Right hindlimb (tissue), 1 donor: ENCODE results near the gene FAM219A.
"Not testable (repeated sequence)": the region's sequence is repeated elsewhere in the genome, so short reads cannot be mapped to it uniquely, and the experiment has no call there.

ENCODE experiments used
- DNase-seq: peaks from one replicate; pipeline ENCODE4 v3.0.0-alpha.2; 2018

FAM219A gene

GRCh38 chr9:34440017-34440416 is 18.4 kb downstream of the FAM219A start:
- DNase-seq, result no peak

DNA sequence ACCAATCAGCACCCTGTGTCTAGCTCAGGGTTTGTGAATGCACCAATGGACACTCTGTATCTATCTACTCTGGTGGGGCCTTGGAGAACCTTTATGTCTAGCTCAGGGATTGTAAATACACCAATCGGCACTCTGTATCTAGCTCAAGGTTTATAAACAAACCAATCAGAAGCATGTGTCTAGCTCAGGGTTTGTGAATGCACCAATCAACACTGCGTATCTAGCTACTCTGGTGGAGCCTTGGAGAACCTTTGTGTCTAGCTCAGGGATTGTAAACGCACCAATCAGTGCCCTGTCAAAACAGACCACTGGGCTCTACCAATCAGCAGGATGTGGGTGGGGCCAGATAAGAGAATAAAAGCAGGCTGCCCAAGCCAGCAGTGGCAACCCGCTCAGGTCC is 19.9 kb downstream of the FAM219A start:
- not testable (repeated sequence) for DNase-seq

DNA sequence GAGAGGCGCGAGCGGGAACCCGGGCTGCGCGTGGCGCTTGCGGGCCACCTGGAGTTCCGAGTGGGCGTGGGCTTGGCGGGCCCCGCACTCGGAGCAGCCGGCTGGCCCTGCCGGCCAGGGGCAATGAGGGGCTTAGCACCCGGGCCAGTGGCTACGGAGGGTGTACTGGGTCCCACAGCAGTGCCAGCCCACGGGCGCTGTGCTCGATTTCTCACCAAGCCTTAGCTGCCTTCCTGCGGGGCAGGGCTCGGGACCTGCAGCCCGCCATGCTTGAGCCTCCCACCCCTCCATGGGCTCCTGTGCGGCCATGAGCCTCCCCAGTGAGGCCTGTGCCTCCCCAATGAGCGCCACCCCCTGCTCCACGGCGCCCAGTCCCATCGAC is 20.5 kb downstream of the FAM219A start:
- not testable (repeated sequence) for DNase-seq

GRCh38 chr9:34437006-34437925 is 21.1 kb downstream of the FAM219A start:
- peak; percentile 55 for DNase-seq

- peak; percentile 39 for DNase-seq
Observed at GRCh38 chr9:34431667-34432066, 26.7 kb downstream of the FAM219A start.

GRCh38 chr9:34430843-34431437 is 27.4 kb downstream of the FAM219A start:
- DNase-seq, result peak; percentile 83

- DNase-seq, result no peak
Observed at GRCh38 chr9:34428325-34428958, 29.9 kb downstream of the FAM219A start.

DNA sequence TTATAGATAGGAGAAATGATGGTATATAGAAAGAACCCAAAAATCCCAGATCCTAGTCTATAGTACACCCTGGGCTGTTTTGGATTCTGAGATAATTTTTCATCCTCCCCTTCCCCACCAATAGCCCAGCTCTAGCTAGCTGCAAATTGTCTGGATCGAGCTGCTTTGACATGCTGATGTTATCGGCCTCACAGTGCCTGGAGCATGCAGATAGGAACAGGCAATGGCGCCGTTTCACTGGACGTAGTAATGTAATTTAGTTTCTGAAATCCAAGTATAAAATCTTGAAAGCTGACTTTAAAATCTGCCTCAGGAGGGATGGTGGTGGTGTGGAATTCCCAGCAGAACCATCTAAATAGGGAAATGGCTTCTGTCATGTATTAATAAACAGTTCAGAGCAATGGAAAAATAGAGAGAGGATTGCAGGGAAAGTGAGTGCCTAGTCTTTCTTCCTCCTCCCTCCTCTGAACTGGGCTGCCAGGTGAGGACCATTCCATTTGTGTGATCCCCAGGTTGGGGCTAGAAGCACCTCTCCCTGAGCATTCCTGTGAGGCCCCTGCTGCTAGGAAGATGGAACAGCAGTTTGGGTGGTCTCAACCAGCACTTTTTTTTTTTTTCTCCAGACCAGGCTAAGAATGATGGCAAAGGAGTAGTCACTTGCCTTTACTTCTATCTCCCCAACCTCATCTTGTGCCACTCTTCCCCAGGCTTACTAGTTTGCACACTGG is 31.9 kb downstream of the FAM219A start:
- DNase-seq, result no peak

DNA sequence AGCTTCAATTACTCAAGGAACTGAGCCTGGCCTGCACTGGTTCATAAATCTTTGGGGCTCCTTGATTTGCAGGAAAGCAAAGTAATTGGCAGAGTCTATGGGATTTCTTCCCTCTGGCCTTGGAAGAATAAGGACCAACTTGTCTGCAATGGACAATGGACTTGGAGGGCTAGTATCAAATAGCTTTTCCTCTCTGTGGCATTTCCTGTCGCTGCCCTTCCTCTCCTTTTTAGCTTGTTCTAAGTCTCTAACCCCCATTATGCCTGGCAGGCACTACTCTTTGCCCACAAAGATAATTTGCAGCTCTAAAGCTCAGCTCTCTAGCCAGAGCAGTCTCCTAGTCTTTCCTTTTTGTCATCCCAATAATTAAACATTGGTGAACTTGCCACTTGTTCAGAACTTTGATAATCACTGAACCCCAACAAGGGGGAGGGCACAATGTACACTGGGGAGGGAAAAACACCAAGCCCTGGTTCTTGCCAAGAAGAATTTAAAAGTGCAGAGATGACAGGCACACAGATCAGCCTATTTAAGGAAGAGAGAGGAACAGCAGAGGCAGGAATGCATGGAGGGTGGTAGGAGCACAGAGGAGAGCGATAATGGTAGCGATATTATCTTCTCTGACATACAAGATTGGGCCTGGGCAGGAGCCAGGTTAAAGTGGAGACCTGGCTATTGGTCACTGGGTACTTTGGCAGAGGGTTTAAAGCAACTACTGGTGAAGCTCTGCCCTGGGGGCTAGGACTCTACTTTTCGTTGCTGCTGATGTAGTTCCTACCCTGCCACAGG is 38.5 kb downstream of the FAM219A start:
- no peak for DNase-seq

- no peak for DNase-seq
Observed at GRCh38 chr9:34417734-34418133, 40.6 kb downstream of the FAM219A start.

DNA sequence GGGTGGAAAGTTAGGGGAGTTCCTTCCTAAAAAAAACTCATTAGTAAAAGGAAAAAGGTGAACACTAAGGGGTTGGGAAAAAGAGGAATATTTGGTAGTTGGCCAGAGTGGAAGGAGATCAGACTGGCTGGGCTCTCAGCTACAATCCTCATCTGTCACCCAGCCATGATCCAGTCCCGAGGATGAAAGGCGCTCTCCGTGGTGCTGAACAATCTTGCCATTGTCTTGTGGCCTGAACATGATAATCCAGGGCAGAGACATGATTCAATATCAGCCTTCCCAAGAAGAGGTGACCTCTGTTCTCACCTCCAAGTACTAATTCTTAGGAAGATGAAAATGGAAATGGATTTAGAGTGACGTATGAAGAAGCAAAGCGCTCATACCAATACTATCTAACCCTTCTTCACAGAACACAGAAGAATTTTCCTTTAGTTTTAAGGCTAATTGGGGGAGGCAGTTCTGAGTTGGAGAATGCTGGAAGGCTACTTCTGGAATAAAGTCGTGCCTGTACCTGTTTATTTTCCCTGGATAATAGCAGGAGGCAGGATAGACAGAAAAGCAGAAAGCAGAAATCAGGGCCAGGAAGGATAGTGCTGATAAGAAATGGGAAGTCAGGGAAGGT is 45.0 kb downstream of the FAM219A start:
- peak; percentile 74 for DNase-seq

- DNase-seq, result no peak
Observed at GRCh38 chr9:34412336-34412735, 46.0 kb downstream of the FAM219A start.

DNA sequence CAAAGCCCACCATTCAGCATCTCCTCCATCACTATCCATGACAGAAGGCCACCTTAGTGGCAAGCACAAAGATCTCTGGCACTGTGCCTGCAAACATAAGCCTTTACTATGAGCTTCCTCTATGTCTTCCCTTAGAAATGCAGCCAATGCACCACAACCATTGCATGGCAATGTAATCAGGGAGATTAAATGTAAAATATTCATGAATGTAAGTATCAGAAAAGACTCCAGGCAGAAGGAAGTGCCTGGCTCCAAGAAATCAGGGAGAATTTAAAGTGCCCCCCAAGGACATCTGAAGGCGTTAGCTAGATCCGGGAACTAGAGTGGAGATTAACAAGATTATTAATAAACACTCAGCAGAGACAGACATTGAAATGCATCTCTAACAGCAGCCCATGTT is 49.2 kb downstream of the FAM219A start:
- no peak for DNase-seq

GRCh38 chr9:34408173-34408572 is 50.2 kb downstream of the FAM219A start:
- DNase-seq, result no peak

GRCh38 chr9:34406219-34406618 is 52.2 kb downstream of the FAM219A start:
- DNase-seq, result no peak

- no peak for DNase-seq
Observed at GRCh38 chr9:34405719-34406118, 52.7 kb downstream of the FAM219A start.

DNA sequence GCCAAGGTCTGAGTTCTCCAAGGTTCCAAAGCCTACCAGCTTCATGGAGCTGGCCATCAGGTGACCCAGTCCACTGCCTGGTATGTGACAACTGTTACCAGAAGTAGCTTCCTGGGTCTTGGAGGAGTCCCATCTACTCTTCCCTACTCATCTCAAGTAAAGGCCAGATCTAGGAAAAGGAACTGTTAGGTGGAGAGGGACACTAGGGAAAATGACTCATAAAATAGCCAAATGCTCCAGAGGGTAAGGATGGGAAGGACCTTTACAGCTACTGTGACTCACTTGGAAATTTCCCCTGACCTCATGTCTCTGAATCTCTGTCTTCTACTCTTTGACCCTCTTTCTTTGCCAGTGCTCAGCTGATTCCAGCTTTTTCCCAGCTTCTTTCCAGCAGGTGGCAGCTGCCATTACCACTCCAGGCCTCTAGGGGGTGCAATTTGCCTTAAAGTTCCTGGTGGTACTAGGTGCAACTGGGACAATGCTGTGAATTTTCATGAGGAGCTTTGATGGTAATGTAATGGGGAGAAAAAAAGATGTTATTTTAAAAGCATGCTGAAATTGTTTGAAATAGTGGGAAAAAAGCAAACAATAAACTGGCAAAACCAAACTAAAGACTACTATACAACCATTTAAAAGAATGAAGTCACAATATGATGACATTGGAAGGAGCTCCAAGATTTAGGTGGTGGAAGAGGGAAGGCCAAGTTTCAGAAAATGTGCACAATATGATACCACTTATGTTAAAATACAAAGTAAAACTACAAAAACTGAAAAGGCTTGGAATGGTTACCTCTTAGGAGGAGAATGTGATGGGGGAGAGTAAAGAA is 54.6 kb downstream of the FAM219A start:
- DNase-seq, result peak; percentile 65

DNA sequence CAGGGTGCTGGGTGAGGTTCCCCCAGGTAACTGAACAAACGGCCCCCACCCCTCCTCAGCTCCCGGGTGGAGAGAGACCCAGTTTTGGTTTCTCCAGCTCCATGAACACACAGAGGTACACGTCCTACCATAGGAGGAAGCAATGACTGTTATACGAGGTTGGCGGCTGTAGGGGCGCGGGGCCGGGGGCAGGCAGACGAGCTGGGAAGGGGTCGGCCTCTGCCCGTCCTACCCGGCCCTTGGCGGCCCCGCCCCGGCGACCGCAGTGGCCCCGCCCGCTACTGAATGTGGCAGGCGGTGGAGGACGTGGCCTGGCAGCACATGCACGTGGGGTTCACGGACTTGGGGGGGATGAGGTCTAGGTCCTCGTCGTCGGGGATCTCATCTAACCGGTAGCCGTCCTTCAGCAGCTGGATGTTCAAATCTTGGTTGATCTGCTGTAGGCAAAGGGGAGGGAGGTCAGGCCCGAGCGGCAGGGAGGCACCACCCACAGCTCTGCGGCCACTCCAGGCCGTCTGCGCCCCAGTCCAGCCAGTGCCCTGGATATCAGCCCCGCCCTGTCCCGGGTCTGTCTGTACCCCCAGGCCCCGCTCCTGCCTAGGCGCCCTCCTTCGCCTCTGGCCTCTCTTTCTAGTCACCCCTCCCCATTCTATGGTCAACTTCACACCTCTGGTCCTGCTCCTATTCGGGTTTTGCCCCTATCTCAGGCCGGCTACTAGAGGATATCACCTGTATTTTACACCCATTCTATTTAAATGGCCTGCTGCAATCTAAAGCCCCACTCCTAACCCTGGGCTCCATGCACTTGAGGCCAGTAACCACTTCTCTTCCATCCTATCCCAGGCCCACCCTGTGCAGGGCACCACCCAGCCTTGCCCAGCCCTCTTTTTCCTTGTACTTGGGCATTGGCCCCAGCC is 57.4 kb downstream of the FAM219A start:
- DNase-seq, result no peak

- DNase-seq, result no peak
Observed at GRCh38 chr9:34400275-34400674, 58.1 kb downstream of the FAM219A start.

DNA sequence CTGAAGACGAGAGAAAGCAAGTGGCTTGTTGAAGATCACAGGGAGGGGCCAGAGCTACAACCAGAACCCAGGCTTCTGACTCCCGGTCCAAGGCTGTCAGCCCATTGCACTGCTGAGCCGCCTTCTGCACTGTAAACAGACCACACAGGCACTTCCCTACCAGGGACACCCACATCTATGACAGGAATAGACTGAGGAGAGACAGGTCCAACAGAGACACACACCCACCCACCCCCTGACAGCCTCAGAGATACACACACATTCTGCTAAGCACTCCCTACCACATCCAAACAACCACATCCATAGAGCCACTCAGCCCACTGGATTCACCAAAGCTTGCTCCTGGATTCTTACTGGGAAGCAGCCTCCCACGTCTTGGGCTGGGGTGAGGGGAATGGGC is 58.6 kb downstream of the FAM219A start:
- no peak for DNase-seq
